Measurements from ENCODE around the gene ZNF106.
A peak's percentile ranks its signal among the peaks of the same experiment; 100 is the strongest.

Gene ZNF106

DNA sequence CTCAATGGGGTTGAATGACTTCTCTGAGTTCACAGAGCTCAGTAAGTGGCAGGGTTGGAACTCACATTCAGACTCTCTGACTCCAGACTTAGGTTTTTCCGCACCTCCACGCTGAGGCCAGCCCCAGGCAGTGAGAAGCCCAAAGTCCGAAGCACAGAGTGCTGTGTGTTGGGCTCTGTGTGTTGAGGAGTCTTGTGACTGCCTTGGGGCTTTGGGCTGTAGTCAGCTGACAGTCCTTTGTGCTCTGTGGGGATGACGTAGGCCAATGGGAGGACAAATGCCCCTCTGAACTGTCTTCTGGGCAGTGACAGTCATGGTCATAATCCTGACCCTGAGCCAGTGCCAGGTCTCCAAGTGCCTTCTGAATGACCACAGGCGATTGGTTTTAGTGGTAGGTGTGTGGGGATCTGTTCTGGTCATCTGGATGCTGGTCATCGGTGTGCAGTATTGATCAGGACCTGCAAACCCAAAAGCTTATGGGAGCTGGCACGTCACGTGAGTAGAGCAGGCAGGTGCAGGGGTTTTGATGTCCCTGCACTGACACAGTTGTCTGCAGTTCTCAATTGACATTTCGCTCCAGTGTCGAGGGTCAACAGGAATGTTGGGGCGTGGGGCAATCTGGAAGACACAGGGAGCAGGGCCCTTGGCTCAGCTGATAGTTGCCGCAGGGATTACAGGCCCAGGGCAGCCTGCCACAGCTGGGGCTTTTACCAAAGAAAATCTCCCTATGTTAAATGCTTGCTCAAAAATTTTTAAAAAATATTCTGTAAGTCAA lies 86.3 kb downstream of the ZNF106 start:
- no peak for DNase-seq

DNA sequence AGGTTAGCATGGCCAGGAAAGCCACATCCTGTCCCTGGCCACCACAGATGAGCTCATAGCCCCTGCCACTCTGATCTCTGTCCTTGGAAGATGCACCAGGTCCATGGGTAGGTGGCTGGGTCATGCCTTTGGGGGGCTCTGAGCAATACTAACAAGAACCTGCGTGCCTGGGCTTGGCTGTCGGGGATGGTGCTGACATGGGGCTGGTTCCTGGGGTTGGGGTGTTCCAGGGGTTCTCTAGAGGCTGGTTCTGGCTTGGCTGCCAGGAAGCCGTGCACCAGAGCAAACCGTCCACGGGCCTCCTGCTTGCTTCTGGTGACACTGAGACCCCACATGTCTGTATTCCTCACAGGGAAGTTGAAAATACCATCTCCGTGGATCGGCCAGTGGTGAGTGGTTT lies 87.6 kb downstream of the ZNF106 start:
- no peak for DNase-seq

DNA sequence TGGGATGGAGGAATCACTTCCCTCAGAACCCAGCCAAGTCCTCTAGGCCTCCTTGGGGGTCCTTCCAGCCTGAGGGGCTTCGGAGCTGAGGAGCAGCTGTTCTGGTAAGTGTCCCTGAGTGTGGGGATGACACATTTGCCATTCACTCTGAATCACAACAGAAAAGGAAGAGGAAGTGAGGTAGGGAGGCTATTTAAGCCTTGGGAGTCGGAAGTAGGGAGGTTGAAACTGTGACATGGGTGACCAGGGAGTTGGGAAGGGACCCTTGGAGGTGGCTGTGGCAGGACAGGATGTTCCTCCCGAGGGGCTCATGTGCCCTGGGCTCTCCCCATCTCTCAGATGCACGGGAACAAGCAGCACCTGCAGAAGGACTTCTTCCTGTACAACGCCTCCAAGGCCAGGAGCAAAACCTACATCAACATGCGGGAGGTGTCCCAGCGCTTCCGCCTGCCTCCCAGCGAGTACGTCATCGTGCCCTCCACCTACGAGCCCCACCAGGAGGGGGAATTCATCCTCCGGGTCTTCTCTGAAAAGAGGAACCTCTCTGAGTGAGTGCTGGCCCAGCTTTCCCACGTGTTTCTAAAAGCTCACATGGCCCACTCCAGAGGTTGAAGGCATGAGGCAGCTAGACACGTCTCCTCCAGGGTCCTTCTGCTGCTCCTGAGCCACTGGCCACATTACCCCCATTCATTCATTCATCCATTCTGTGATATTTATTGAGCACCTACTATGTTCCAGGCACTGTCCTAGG lies 88.3 kb downstream of the ZNF106 start:
- DNase-seq = peak; percentile 33 to 77 (median 64)

DNA sequence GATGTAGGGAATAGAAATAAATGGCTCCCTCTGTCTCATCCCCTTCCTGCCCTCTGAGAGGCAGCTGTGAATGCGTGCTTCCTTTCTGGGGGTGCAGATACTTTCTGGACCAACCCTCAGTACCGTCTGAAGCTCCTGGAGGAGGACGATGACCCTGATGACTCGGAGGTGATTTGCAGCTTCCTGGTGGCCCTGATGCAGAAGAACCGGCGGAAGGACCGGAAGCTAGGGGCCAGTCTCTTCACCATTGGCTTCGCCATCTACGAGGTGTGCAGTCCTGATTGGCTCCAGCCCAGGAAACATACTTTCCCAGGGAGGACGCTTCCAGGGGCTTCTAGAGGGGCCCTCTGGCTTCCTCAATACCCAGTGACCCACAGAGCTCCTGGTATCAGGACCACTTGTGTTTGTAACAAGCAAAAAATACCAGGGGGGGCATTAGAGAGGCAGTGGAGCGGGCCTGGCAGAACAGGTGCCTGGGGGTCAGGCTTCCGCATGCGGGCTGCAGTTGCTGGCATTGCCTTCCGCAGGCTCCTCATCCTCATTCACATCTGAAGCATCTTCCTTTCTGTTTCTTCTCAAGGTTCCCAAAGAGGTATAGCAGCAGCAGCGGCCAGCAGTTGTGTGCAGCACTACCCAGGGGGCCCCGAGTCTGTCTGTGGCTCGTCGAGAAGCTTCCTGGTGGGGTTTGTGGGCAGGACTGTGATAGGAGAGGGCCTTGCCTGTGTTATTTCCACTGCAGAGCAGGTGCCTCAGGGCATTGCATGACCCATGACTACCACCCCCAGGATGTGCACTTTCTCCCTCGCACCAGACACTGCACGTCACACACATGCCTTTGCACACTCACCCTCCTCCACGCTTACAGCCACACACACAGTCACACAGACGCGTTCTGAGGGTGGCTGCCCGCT lies 89.1 kb downstream of the ZNF106 start:
- DNase-seq = peak in 2 of 4 experiments; percentile 8 to 10

DNA sequence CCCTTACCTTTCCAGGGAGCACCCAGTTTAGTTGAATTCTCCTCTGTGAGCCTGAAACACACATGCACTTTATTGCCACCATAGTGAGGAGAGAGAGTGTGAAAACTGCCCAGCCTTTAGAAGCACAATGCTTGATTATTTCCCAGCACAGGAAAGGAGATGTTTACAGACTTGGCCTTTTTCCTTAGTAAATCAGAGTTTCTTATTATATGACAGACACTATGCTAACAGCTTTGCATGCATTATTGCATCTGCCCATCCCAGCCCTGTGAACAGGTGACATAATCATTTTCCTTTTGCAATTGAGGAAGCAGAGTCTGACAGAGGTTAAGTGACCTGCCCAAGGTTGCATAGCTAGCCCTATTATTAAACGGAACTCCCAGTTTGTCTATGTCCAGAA lies 95.1 kb downstream of the ZNF106 start:
- DNase-seq = no peak

DNA sequence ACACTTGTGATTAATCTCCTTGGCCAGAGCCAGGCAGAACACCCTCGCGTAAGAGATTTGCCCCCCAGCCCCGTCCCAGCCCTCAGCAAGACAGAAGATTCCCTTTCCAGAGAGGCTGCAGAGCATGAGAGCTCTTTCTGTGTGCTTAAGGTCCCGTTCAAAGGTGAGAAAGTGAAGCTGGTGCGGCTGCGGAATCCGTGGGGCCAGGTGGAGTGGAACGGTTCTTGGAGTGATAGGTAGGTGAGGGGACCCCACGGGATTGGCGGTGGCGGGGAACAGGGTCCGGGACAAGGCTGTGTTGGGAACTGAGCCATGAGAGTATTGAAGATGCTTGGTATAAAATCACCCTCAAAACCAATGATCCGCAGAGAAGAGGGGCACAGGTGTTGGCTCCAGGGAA lies 96.8 kb downstream of the ZNF106 start:
- DNase-seq = no peak

DNA sequence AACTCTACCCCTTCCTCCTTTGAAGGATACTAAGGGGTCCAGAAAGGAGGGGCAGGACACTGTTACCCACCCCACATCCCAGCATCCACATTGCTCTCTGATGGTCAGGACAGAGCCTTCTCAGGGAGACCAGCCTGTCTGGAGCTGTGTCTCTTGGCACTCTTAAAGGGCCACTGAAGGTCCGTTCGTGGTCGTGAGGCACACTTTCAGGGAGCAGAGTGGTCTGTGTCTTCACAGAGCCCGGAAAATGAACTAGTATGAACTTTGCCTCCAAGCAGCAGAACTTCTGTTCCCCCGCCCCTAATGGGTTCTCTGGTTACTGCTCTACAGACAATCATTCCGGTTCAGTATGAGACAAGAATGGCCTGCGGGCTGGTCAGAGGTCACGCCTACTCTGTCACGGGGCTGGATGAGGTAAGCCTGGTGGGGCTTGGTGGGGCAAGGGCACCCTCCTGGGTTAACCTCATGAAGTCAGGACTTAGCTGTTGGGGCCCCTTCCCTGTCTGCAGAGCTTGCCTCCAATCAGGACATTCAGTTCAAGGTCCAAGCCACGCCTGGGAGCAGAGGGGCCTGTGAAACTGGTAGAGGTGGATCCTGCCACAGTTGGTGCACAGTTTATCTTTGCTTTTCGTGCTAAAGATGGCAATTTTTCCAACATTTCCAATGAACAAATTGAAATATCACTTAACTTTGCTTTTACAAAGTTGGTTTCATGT lies 98.5 kb downstream of the ZNF106 start:
- peak in 1 of 4 experiments; percentile 13 for DNase-seq

DNA sequence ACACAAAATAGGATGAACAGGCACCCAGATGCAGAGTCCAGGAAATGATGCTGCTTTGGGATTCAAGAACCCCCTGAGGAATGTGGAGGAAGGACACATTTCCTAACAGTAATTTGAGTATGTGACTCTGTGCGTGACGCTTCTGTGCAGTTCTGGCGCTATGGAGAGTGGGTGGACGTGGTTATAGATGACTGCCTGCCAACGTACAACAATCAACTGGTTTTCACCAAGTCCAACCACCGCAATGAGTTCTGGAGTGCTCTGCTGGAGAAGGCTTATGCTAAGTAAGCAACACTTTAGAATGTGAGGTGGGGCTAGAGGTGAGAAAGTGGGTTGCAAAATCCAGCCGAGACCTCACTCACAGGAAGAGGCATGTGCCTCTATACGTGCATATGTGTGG lies 103.3 kb downstream of the ZNF106 start:
- DNase-seq = no peak

DNA sequence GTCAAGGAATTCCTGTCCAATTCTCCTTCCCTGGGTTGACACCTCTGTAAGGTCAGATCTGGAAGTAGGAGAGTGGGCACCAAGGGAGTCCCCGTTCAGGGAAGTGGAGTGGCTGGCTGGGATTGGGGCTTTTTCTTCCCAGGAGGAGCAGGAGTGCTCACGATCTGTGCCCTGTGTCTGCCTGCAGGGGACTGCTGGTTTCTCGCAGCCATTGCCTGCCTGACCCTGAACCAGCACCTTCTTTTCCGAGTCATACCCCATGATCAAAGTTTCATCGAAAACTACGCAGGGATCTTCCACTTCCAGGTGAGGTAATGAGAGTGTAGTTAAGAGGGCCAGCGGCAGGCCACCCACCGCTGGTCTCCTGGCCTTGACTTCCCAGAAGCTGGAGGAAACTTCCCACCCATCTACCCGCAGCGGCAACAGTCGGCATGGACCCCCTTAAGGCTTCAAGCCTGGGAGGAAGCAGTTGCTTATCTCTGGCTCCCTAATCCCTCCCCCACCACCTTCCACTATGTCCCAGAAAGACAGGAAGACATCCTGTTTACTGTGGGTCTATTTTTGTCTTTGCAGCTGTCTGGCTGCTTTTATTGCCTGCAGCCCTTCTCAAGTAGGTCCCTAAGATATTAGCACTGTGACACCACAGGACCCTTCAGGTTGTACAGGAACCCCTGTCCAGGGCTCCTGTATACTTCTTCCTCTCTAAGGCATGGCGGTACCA lies 104.8 kb downstream of the ZNF106 start:
- no peak for DNase-seq

DNA sequence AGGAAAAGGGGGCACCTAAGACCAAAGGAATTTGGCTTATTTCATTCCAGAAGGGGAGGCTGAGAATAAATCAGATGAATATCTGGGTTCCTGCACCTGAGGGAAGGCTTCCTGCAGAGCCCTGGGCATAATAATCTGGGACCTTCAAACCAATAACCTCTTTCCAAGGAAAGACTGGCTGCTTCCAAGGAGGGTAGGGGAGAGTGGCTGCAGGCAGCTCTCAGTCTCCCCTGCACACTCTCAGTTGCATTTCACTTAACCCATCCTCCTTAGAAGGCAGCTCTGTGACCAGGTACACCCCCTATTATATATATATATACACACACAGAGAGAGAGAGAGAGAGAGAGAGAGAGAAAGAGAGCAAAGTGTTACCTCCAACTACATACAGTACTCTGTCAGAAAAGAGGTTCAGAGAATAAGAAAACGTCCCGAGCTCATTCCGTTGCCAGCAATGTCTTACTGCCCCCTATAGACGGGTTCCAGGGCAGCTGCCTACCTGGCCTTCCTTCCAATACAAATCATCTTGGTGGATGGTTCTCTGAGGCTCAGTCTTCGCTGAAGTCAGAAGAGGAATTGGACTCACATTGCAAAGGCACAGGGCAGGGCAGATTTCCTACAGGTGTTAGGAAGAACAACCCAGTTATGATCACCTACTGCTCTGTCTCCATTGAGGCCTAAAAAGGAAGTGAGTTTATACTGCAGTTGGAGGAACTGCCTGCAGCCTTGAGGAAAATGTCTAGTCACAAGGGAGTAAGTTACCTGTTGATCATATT lies 105.5 kb downstream of the ZNF106 start:
- DNase-seq = peak in 3 of 4 experiments; percentile 50 to 64 (median 57)

DNA sequence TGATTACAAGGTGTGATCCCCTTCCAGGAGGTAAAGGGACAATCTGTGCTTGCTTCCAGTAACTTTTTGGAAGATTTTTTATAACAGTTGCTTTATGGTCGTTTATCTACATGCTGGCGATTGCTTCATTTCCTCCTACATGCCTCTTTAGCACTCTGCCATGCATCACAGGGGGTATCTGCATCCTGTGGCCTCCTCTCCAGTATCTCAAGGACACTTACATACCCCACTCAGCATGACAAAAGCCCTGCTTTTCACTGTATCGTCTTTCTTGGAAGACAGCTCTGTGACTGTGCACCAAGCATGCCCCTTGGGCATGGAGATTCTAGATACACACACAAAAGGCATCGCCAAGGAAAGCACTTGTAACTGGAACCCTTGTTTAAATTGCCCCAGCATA lies 106.3 kb downstream of the ZNF106 start:
- DNase-seq = no peak

DNA sequence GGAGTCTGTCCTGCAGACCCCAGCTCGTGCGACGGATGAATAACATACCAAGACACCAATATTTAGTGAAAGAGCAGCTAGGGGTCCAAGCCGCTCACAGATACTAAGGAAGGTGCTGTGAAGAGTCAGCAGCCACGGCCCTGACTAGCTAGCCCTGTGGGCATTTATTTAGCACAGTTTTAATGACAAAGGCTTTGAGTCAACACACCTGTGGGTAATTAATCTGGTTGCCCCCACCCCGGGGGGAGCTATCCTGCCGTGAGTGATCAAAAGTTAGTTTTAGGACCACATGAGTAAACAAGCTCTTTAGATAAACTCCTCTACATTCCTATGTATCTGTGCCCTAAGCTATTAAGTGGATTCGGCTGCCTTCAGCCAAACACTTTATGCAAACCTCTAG lies 112.9 kb downstream of the ZNF106 start:
- DNase-seq = no peak

DNA sequence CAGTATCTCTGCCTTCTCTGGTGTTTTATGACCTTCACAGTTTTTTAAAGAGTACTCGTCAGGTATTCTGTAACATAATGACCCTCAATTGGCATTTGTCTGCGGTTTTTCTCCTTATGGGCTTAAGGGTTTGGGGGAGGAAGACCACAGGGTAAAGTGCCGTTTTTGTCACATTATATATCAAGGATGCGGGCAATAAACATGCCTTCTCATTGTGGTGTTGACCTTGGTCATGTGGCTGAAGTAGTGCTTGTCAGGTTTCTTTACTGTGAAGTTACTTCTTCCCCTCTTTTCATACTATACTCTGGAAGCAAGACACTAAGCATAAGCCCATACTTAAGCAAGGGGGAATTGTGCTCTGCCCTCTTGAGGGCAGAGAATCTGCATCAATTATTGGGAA lies 115.0 kb downstream of the ZNF106 start:
- DNase-seq = no peak

DNA sequence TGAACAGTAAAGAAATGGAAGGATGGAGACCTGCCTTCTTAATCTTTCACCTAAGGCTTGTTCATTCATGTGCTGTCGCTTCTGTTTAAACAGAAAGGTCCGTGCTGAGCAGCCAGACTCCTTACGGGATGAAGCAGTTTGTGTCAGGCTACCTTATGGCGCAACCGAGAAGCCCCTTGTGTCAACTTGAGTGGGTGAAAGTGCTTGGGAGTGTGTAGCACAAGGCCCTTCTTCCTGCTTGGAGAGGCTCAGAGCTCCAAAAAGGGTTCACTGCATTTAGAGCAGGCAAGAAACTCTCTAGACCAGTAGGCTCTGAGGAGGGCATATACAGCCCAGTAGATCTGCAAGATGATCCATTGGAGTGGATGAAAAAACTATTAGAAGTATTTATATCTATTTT lies 115.7 kb downstream of the ZNF106 start:
- no peak for DNase-seq

DNA sequence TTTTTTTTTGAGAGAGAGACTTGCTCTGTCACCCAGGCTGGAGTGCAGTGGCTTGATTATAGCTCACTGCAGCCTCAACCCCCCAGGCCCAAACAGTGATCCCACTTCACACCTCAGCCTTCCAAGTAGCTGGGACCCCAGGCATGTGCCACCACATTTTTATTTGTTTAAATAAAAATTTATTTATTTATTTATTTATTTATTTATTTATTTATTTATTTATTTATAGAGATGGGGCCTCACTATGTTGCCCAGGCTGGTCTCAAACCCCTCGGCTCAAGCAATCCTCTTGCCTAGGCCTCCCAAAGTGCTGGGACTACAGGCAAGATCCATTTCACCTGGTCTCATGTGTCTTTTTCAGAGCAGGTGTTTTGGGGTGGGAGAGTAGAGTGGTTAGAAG lies 116.1 kb downstream of the ZNF106 start:
- DNase-seq = no peak

DNA sequence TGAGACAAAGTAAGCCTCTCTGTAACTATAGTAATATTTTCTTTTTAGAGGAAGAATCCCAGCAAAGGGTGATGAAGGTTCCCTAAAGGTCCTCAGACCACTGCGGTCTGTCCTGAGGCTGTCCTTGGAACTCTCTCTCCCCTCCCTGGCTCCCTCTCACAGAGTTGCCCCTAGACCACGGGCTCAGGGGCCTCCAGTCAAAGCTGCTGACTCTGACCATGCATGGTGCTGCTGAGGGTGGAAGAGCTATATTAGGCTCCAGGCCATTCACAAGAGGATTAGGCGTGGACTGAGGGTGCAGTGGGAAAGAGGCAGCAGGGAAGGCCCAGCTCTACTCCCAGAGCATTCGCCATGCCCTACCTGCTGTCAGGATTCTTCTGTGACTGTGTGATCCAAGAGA lies 117.0 kb downstream of the ZNF106 start:
- DNase-seq = no peak

DNA sequence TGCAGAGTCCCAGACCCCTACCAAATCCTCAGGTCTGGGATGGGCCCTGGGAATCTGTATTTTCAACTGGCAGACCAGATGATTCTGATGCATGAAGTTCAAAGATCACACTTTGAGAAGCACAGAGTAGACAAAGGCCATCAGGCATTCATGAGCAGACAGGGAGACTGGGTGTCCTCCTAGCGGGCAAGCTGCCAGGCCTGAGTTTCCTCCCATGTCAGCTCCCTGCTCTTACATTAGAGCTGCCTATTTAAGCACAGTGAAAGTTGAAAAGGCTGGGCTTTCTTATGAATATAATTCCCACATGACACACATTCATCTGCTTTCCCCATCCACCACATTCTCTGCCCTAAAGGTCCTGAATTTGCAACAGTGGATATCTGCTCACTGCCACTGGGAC lies 117.7 kb downstream of the ZNF106 start:
- DNase-seq = peak in 1 of 4 experiments; percentile 8

DNA sequence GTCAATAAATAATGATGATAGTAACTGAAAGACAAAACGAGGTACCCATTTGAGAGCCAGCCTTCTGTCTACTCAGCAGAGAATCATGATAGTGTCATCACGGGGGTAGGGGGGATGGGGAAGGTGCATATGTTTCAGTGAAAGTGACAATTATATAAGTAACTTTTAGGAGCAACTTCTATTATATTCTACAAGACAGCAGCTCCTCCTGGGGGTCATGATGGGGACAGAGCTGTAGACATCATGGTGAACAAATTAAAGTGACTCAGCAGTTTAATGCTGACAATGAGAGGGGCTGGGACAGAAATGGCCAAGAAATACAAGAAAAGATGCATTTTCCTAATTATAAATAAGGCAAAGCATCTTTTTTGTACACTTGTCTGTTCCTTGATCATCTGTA lies 119.8 kb downstream of the ZNF106 start:
- peak in 3 of 4 experiments; percentile 18 to 23 (median 19) for DNase-seq

DNA sequence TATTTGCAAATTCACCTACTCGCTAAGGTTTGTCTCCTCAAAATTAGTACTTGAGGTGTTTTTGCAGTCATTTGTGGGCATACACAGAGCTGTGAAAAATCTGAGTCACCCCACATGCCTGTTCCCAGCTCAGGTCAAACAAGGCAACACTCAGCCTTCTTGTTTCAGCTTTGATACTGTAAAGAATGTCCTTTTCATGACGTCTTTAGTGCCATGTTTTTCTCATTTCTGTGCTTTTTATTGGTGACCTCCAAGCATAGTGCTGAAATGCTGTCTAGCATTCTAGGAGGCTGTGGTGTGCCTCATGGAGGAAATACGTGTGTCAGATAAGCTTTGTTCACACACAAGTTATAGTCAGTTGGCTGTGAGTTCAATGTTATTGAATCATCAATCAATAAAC lies 122.8 kb downstream of the ZNF106 start:
- DNase-seq = no peak

DNA sequence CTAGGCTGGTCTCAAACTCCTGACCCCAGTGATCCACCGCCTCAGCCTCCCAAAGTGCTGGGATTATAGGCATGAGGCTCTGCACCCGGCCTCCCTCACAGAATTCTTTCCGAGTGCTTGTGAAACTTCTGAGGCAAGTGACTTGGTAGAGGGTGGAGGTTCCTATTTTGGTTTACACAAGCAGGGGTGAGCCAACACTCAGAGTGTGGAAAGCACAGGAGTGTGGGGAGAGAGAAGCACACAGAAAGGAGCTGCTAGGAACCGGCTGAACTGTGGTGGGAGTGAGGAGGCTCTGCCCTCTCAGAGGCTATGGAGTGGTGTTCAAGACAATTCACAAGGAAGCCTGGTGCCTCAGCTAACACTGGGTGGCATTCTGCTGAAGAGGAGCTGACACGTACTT lies 123.9 kb downstream of the ZNF106 start:
- peak; percentile 83 to 95 (median 91) for DNase-seq
